ENCODE results near the gene SCUBE2. TPM values are rescaled to one million over a fixed set of nuclear protein-coding genes. Genes with fewer than 3 reads are reported as not detected.

Gene SCUBE2
- total RNA-seq (1 to 10 TPM; 3.5 to 5.0 TPM), polyA plus RNA-seq (ENCODE audit: insufficient read depth, low read depth, low replicate concordance) (10.5 TPM)
- long read RNA-seq, donor 1, result 0 reads
- long read RNA-seq, donor 2, result 0 reads

DNA sequence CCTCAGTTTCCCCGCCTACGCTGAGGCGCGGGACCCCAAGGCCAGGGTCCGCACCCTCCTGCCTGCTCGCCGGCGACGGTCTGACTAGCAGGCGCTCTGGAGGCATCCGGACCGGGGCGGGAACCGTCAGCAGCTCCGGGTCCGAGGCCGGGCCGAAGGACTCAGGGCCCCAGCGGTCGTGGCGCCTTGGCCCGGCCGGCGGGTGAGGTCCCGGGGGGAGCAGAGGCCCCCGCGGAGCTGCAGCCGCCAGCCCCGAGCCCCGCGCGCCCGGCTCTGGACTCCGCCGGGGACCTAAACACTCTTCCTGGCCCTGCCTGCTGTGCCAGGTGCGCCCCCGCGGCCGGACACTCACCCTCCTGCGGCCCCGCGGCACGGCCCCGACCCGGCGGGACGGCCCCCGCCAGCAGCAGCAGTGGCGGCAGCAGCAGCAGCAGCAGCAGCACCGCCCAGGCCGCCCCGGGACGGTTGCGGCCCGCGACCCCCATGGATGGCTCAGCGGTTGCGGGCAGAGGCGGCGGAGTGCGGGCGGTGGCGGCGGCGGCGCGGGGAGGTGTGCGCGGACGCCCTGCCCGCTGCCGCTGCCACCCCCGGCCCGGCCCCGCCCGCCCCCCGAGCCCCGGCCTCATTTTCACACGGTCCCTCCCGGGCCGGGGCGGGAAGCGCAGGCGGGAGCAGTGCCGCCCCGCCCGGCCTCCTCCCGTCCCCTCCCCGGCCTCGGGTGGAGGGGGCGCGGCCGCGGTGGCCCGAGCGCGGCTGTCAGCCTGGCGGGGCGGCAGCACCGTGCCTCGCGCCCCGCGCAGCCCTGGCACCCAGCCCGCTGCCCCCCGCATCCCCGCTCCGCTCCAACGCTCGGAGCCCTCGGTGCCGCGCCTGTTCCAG is at the start of gene SCUBE2:
Gene SCUBE2, minus strand, starts transcription at position 556 of the 879 bp plus-strand sequence. Its CDS starts 71 bp downstream, at position 485.
- H3K9me3 ChIP-seq, result no peaks in the 10 kb centered on the region
- no peaks in the 10 kb centered on the region for H3K4me1 ChIP-seq
- intact Hi-C loops (cut with DNase I; ENCODE audit: low total_unique reads), result no loop called here
- TF ChIP-seq, protein P1, sequence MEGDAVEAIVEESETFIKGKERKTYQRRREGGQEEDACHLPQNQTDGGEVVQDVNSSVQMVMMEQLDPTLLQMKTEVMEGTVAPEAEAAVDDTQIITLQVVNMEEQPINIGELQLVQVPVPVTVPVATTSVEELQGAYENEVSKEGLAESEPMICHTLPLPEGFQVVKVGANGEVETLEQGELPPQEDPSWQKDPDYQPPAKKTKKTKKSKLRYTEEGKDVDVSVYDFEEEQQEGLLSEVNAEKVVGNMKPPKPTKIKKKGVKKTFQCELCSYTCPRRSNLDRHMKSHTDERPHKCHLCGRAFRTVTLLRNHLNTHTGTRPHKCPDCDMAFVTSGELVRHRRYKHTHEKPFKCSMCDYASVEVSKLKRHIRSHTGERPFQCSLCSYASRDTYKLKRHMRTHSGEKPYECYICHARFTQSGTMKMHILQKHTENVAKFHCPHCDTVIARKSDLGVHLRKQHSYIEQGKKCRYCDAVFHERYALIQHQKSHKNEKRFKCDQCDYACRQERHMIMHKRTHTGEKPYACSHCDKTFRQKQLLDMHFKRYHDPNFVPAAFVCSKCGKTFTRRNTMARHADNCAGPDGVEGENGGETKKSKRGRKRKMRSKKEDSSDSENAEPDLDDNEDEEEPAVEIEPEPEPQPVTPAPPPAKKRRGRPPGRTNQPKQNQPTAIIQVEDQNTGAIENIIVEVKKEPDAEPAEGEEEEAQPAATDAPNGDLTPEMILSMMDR (IDR thresholded peaks at IDR 0.05), result no peak
- TF ChIP-seq POLR2A (IDR thresholded peaks at IDR 0.05), result no peak
- no peaks in the 10 kb centered on the region for H3K27me3 ChIP-seq
- WGBS, 2 donors, result 4% methylated on average over 28 of the region's 113 CpGs; no CpG with 5 or more reads in 1 of the 2 donors
- H3K36me3 ChIP-seq (ENCODE audit: low read depth, missing control alignments), result no peaks in the 10 kb centered on the region
- peak within 1 kb of the TSS; percentile 46 to 50 for H3K4me3 ChIP-seq
- no peak within 1 kb of the TSS for H3K27ac ChIP-seq
- no peak for DNase-seq

DNA sequence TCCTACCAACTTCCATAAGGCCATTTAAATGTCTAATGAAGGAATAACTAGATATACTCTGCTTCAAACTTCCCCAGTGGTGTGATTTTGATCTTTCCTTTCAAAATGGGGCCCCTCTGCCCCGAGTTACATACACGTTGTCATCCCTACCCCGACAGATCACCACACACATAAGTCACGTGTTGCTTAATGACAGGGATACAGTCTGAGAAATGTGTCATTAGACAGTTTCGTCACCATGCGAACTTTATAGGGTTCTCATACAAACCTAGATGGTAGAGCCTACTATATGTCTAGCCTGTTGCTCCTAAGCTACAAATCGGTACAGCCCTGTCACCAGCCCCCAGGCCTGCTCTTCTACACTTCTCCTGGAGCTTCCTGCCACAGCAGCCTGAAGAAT is 49.8 kb upstream of the SCUBE2 start:
- 87 to 97% methylated on average over 7 of the region's 7 CpGs for WGBS, 2 donors
- intact Hi-C loops (cut with DNase I; ENCODE audit: low total_unique reads), result no loop called here

DNA sequence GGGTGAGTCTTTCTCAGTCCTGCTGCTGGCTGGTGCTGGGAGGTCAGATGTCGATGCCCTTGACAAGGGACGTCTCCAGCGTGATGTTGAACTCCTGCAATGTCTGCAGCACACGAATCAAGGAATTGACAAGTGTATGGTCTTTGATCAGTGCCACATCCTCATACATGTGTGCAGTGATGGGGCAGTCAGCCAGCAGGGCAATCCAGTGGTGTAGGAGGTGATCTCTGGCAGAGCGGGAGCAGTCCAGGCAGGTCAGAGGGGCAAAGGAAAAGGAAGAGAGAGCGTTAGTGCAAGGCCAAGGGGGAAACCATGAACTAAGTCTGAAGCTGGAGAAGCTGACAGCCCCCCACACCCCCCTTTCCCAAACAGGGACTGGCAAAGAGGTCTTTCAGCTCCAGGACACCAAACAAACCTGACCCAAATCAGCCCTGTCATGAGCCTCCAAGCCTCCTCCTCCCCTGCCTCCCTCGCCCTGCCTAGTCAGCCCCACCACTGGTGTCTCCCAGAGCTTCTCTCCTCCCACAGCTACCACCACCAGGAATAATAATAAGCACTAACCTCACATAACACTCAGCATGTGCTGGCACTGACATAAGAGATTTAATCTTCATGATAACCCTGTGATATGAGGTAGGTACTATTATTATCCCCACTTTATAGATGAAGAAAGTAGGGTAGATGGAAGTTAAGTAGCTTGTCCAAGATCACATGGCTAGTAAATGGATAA is 48.4 kb upstream of the SCUBE2 start:
- Histone ChIP-seq H3K36me3 (ENCODE audit: low read depth, missing control alignments) (no peaks in the 10 kb centered on the region), H3K4me3 (no peak overlapping the region), H3K4me1 (peaks cover 15% of the 10 kb centered on the region), H3K27me3 (no peaks in the 10 kb centered on the region), H3K27ac (no peak overlapping the region), H3K9me3 (no peaks in the 10 kb centered on the region)
- intact Hi-C loops (cut with DNase I; ENCODE audit: low total_unique reads), result loop anchor here (5.0 kb wide), 1 partner anchor 122 kb away; no protein-coding TSS in a partner anchor
- no peak for TF ChIP-seq POLR2A (IDR thresholded peaks at IDR 0.05)
- TF ChIP-seq, protein P1 (IDR thresholded peaks at IDR 0.05), result no peak
- WGBS, 2 donors, result 54 to 56% methylated on average over 7 of the region's 7 CpGs
- DNase-seq, result no peak

More for the DNA sequence above, 49.8 kb upstream of the SCUBE2 start:
- Histone ChIP-seq H3K27ac (no peak overlapping the region), H3K4me3 (no peak overlapping the region), H3K4me1 (peaks cover 15% of the 10 kb centered on the region), H3K27me3 (no peaks in the 10 kb centered on the region), H3K36me3 (ENCODE audit: low read depth, missing control alignments) (no peaks in the 10 kb centered on the region), H3K9me3 (no peaks in the 10 kb centered on the region)
- no peak for DNase-seq
- TF ChIP-seq POLR2A (IDR thresholded peaks at IDR 0.05), result no peak
- TF ChIP-seq, protein P1 (IDR thresholded peaks at IDR 0.05), result no peak

DNA sequence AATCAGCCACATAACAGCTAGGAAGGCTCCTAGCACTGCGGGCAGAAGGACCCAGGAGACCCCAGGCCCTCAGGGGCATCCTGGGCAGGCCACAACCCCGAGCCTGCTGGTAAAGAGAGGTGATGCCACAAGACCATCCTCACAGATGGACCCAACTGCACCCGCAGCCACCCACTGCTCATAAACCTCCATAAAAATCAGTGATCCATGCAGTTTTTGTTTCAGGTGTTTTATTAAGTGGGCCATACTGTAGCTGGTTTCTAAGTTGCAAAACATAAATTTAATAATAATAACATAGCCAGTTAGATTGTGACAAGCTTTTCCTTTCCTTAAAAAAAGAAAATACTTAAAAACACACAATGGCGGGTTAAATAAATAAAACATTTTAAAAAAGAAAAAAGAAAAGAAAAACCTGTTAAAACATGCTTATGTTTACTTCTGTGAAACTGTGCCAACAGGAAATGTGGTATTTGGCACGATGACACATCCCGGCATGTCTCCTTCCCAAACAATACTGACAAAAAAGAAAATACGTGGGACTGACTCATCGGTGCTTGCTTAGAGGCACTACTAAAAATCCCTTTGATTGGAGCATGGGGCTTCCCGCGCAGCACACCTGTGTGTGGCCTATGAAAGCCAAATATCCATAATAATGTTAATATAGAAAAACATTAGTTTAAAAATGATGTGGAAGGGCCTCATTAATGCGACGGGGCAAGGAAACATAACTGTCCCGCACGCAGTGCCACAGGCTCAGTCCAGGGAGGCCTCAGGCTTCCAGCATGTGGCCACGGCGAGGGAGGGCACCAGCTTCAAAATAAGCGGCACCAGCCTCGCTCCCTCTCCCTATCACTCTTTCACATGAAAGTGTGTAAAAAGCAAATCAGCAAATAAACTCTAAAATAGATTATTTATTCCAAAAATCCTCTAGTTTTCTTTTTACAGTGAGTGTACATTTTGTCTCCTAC is 47.5 kb upstream of the SCUBE2 start:
- Histone ChIP-seq H3K9me3 (no peaks in the 10 kb centered on the region), H3K36me3 (ENCODE audit: low read depth, missing control alignments) (no peaks in the 10 kb centered on the region), H3K4me1 (peaks cover 15% of the 10 kb centered on the region), H3K27me3 (no peaks in the 10 kb centered on the region), H3K27ac (peak overlapping the region in 1 of 2 donors; percentile 25), H3K4me3 (no peak overlapping the region)
- WGBS, 2 donors, result 68 to 70% methylated on average over 18 of the region's 18 CpGs
- DNase-seq, result no peak
- intact Hi-C loops (cut with DNase I; ENCODE audit: low total_unique reads), result loop anchor here (5.0 kb wide), 1 partner anchor 122 kb away; no protein-coding TSS in a partner anchor
- no peak for TF ChIP-seq POLR2A (IDR thresholded peaks at IDR 0.05)
- TF ChIP-seq, protein P1 (IDR thresholded peaks at IDR 0.05), result no peak

Measured in testis (tissue), 5 donors.